ENCODE measurements around the gene XAB2. TPM values are rescaled to one million over a fixed set of nuclear protein-coding genes. Genes with fewer than 3 reads are reported as not detected.

The XAB2 gene
- total RNA-seq, 1 experiment from 2014 or later: 48.0 TPM

DNA sequence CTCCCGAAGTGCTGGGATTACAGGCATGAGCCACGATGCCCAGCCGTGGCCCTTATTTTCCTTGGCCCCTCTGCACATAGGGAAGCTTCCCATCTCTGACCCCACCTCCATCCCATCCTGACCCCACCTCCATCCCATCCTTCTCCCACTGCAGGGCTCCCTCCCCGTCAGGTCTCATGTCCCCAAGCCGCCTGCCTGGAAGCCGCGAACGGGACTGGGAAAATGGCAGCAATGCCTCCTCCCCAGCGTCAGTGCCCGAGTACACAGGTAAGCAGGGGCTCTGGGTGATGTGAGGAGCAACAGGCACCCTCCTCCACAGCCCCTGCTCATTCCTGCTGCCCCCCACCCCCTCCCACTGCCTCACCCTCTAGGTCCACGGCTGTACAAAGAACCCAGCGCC is 12.2 kb downstream of the XAB2 start:
- H4K5ac ChIP-seq (ENCODE audit: insufficient read length, low read depth, low read length): no peak overlapping the region
- H4K8ac ChIP-seq (replicated peaks; ENCODE audit: insufficient read length, low read depth, low read length): no peak overlapping the region
- H3K79me1 ChIP-seq (ENCODE audit: insufficient read depth, low read depth, low read length, poor library complexity, severe bottlenecking): no peaks in the 10 kb centered on the region
- no peaks in the 10 kb centered on the region for H3K9me3 ChIP-seq (ENCODE audit: control insufficient read depth, low read depth, low read length)
- no peak overlapping the region for H3T11ph ChIP-seq (ENCODE audit: low read length)
- H3K56ac ChIP-seq (ENCODE audit: insufficient read length, low read depth, low read length): no peak overlapping the region
- no peak overlapping the region for H3K27ac ChIP-seq (ENCODE audit: insufficient read length, low read depth, low read length)
- no peak overlapping the region for H3K4me2 ChIP-seq (ENCODE audit: insufficient read depth, insufficient read length, low read length)
- H3K4me1 ChIP-seq (ENCODE audit: insufficient read depth, low read length): no peaks in the 10 kb centered on the region
- no peak for DNase-seq
- H2BK15ac ChIP-seq (ENCODE audit: low read depth, low read length): no peak overlapping the region
- no peaks in the 10 kb centered on the region for H3K79me2 ChIP-seq (ENCODE audit: insufficient read depth, low read length)
- H2BK12ac ChIP-seq (ENCODE audit: insufficient read length, low read depth, low read length): no peak overlapping the region
- H3K18ac ChIP-seq (ENCODE audit: insufficient read length, low read depth, low read length): no peak overlapping the region
- no peak overlapping the region for H2BK120ac ChIP-seq (ENCODE audit: low read depth, low read length, poor library complexity, severe bottlenecking)
- H3K4me1 Mint-ChIP-seq: no peaks in the 10 kb centered on the region
- no CpG with 5 or more reads among the region's 12 CpGs for WGBS (ENCODE audit: extremely low coverage, insufficient read length, low lambda C conversion rate)
- H3K4ac ChIP-seq (ENCODE audit: low read depth, low read length): no peak overlapping the region
- no peak overlapping the region for H2AFZ ChIP-seq (ENCODE audit: low read length)
- H3K27me3 ChIP-seq (ENCODE audit: insufficient read depth, low read length): no peaks in the 10 kb centered on the region
- no peak overlapping the region for H3K23ac ChIP-seq (ENCODE audit: insufficient read length, low read depth, low read length)
- H3K4me3 Mint-ChIP-seq: no peak overlapping the region
- no peaks in the 10 kb centered on the region for H3K9me3 Mint-ChIP-seq
- no peaks in the 10 kb centered on the region for H4K20me1 ChIP-seq (ENCODE audit: control insufficient read depth, insufficient read depth, insufficient read length)
- H3K14ac ChIP-seq (ENCODE audit: insufficient read depth, low read length): no peak overlapping the region
- no peak overlapping the region for H2BK20ac ChIP-seq (ENCODE audit: low read depth, low read length, poor library complexity, severe bottlenecking)
- TF ChIP-seq, protein P1, sequence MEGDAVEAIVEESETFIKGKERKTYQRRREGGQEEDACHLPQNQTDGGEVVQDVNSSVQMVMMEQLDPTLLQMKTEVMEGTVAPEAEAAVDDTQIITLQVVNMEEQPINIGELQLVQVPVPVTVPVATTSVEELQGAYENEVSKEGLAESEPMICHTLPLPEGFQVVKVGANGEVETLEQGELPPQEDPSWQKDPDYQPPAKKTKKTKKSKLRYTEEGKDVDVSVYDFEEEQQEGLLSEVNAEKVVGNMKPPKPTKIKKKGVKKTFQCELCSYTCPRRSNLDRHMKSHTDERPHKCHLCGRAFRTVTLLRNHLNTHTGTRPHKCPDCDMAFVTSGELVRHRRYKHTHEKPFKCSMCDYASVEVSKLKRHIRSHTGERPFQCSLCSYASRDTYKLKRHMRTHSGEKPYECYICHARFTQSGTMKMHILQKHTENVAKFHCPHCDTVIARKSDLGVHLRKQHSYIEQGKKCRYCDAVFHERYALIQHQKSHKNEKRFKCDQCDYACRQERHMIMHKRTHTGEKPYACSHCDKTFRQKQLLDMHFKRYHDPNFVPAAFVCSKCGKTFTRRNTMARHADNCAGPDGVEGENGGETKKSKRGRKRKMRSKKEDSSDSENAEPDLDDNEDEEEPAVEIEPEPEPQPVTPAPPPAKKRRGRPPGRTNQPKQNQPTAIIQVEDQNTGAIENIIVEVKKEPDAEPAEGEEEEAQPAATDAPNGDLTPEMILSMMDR (conservative IDR thresholded peaks at IDR 0.05): no peak
- no peak overlapping the region for H4K91ac ChIP-seq (ENCODE audit: insufficient read length, low read depth, low read length)
- peaks cover 20 to 45% (median 42%) of the 10 kb centered on the region in 3 experiments for H3K36me3 Mint-ChIP-seq (ENCODE audit: insufficient read depth in 1 of 3, low read depth in 3 of 3)
- H2AK5ac ChIP-seq (ENCODE audit: insufficient read length, low read length): no peak overlapping the region
- no peak overlapping the region for H3K9ac ChIP-seq (ENCODE audit: extremely low read depth, insufficient read length, low read length)
- H3K27me3 Mint-ChIP-seq (ENCODE audit: low read depth): no peaks in the 10 kb centered on the region
- H2BK5ac ChIP-seq (ENCODE audit: insufficient read length, low read length): no peak overlapping the region
- no peak overlapping the region for H3K27ac Mint-ChIP-seq
- no peaks in the 10 kb centered on the region for H3K23me2 ChIP-seq (ENCODE audit: insufficient read length, low read depth, low read length, poor library complexity, severe bottlenecking)

Measured in H9 (cell line).